ENCODE measurements around the gene TMEM128. TPM values are rescaled to one million over a fixed set of nuclear protein-coding genes. Genes with fewer than 3 reads are reported as not detected.

The TMEM128 gene
- total and polyA plus RNA-seq, 2 of the 13 experiments (the other 11 are each of a cell fraction or from before 2014, with no cell fraction given), result 19.4 to 27.9 TPM

DNA sequence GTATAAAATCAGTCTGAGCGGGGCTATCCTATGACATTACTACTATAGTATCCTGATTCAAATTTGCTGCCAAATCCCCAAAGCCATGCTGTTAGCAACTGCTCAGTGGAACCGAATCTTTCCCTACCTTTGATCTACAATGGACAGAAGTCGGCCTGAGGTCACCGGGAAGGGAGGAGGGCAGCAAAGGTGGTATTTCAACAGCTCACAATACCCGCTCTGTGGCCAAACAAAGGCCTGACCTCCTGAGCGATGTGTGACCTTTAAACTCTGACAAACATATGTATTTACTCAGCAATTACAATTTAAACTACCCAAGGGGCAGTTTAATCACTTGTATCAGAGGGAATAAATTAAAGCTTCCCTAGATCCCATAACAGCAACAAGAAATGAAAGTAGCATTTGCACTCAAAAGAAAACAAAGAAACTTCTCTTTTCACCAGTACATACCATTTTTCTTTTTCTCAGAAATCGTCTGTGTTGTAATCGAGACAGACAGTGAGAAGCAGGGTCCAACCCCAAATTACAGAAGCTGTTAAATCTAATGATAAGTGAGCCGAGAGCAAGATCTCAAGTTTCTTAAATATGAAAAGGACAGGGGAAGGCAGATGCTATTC, 11.6 kb upstream of the TMEM128 start (continued):
- TF ChIP-seq, protein P1, sequence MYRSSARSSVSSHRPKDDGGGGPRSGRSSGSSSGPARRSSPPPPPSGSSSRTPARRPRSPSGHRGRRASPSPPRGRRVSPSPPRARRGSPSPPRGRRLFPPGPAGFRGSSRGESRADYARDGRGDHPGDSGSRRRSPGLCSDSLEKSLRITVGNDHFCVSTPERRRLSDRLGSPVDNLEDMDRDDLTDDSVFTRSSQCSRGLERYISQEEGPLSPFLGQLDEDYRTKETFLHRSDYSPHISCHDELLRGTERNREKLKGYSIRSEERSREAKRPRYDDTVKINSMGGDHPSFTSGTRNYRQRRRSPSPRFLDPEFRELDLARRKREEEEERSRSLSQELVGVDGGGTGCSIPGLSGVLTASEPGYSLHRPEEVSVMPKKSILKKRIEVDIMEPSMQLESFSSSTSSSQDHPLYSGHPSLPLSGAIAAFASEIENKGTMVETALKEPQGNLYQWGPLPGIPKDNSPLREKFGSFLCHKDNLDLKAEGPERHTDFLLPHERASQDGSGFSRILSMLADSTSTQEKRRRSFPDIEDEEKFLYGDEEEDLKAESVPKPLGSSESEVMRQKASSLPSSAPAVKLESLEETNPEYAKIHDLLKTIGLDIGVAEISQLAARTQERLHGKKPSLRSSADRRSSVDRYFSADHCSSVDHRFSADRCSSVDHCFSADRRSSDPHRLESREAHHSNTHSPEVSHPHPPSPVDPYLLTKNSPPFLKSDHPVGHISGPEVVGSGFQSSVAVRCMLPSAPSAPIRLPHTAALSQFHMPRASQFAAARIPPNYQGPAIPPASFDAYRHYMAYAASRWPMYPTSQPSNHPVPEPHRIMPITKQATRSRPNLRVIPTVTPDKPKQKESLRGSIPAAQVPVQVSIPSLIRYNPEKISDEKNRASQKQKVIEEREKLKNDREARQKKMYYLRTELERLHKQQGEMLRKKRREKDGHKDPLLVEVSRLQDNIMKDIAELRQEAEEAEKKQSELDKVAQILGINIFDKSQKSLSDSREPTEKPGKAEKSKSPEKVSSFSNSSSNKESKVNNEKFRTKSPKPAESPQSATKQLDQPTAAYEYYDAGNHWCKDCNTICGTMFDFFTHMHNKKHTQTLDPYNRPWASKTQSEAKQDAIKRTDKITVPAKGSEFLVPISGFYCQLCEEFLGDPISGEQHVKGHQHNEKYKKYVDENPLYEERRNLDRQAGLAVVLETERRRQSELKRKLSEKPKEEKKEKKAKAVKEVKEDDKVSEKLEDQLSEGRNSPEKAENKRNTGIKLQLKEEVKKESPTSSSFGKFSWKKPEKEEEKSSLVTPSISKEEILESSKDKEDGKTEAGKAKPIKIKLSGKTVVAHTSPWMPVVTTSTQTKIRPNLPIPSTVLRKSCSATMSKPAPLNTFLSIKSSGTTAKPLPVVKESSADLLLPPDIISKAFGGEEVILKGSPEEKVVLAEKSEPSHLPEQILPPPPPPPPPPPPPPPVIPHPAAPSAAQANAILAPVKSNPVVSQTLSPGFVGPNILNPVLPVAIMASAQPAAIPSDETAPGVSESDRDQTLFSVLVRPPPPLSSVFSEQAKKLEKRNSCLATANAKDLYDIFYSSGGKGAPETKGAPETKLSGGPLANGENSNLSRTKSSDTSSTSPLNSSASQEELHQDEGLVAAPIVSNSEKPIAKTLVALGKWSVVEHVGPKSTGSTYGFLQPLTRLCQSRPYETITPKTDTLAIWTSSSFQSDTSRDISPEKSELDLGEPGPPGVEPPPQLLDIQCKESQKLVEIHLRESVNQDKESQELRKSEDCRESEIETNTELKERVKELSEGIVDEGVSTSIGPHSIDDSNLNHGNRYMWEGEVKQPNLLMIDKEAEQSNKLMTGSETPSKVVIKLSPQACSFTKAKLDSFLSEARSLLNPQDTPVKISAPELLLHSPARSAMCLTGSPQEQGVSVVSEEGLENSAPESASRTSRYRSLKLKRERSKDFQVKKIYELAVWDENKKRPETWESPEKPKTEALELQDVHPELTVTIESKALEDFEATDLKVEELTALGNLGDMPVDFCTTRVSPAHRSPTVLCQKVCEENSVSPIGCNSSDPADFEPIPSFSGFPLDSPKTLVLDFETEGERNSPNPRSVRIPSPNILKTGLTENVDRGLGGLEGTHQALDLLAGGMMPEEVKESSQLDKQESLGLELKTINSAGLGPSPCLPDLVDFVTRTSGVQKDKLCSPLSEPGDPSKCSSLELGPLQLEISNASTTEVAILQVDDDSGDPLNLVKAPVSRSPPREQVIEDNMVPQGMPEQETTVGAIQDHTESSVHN (CRISPR knock-in tag; IDR thresholded peaks at IDR 0.05), result no peak
- TF ChIP-seq KDM5B (CRISPR knock-in tag; IDR thresholded peaks at IDR 0.05; ENCODE audit: borderline replicate concordance) (no peak), ZNF350 (CRISPR knock-in tag; IDR thresholded peaks at IDR 0.05; ENCODE audit: borderline replicate concordance, low read depth) (0 out of 2 replicates have a peak, but pooled peaks have one; percentile 31), GABPB1 (CRISPR knock-in tag; IDR thresholded peaks at IDR 0.05) (no peak), ZNF83 (CRISPR knock-in tag; IDR thresholded peaks at IDR 0.05; ENCODE audit: borderline replicate concordance) (no peak), ZMYM4 (CRISPR knock-in tag; IDR thresholded peaks at IDR 0.05) (peak; percentile 78), NR2F2 (IDR thresholded peaks at IDR 0.05; ENCODE audit: borderline replicate concordance, low read depth) (peak; percentile 99), ZNF563 (CRISPR knock-in tag; IDR thresholded peaks at IDR 0.05) (no peak), NRL (CRISPR knock-in tag; IDR thresholded peaks at IDR 0.05; ENCODE audit: borderline replicate concordance) (no peak), ZNF644 (CRISPR knock-in tag; IDR thresholded peaks at IDR 0.05; ENCODE audit: low read depth) (no peak), ZC3H4 (CRISPR knock-in tag; IDR thresholded peaks at IDR 0.05; ENCODE audit: borderline replicate concordance) (no peak), ZNF670 (CRISPR knock-in tag; IDR thresholded peaks at IDR 0.05; ENCODE audit: borderline replicate concordance) (no peak), MATR3 (CRISPR knock-in tag; IDR thresholded peaks at IDR 0.05) (no peak), PITX1 (CRISPR knock-in tag; IDR thresholded peaks at IDR 0.05) (peak; percentile 85), TBX2 (CRISPR knock-in tag; IDR thresholded peaks at IDR 0.05; ENCODE audit: borderline replicate concordance) (peak; percentile 76; the same call in 1 of the 2 replicates), ZNF605 (CRISPR knock-in tag; IDR thresholded peaks at IDR 0.05) (peak; percentile 29; the same call in 1 of the 2 replicates), DMAP1 (CRISPR knock-in tag; IDR thresholded peaks at IDR 0.05) (no peak; the same call in 1 of the 2 replicates), ZNF225 (CRISPR knock-in tag; IDR thresholded peaks at IDR 0.05) (no peak)
- TF ChIP-seq, protein P2, sequence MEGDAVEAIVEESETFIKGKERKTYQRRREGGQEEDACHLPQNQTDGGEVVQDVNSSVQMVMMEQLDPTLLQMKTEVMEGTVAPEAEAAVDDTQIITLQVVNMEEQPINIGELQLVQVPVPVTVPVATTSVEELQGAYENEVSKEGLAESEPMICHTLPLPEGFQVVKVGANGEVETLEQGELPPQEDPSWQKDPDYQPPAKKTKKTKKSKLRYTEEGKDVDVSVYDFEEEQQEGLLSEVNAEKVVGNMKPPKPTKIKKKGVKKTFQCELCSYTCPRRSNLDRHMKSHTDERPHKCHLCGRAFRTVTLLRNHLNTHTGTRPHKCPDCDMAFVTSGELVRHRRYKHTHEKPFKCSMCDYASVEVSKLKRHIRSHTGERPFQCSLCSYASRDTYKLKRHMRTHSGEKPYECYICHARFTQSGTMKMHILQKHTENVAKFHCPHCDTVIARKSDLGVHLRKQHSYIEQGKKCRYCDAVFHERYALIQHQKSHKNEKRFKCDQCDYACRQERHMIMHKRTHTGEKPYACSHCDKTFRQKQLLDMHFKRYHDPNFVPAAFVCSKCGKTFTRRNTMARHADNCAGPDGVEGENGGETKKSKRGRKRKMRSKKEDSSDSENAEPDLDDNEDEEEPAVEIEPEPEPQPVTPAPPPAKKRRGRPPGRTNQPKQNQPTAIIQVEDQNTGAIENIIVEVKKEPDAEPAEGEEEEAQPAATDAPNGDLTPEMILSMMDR (CRISPR knock-in tag; IDR thresholded peaks at IDR 0.05), result no peak

All from HepG2 (cell line).